CD14-positive monocyte (primary cell): Measurements from ENCODE around the gene NKAIN4. TPM values are rescaled to one million over a fixed set of nuclear protein-coding genes. Genes with fewer than 3 reads are reported as not detected.
A peak's percentile ranks its signal among the peaks of the same experiment; 100 is the strongest.

ENCODE experiments used
- DNase-seq, 3 donors: peaks; one replicate each; pipeline ENCODE4 v3.0.0-alpha.2; 2011 to 2022
- H2AFZ ChIP-seq: 2 replicates; pipeline ENCODE4 v1.6.0; 2012; ENCODE audit warnings: mild to moderate bottlenecking, low read depth, low read length, inconsistent platforms; ENCODE audit not compliant: insufficient read depth, poor library complexity, severe bottlenecking
- H3K27ac ChIP-seq, 2 donors: 1 replicate in 1 of 2; 2 replicates in 1 of 2; pipeline ENCODE4 v1.5.1; 2012 to 2013; ENCODE audit warnings: low read length in 2 of 2, control low read depth in 1 of 2, inconsistent platforms in 1 of 2, low read depth in 1 of 2, mild to moderate bottlenecking in 1 of 2
- H3K27me3 ChIP-seq, 2 donors: one replicate each; pipeline versions ENCODE4 v1.6.0 to v1.6.1; 2011 to 2013; ENCODE audit warnings: low read length in 2 of 2; ENCODE audit not compliant: control insufficient read depth in 2 of 2, insufficient read depth in 2 of 2
- H3K36me3 ChIP-seq, 2 donors: replicated peaks in 1 of 2; 1 replicate in 1 of 2; 2 replicates in 1 of 2; pipeline versions ENCODE4 v1.5.1 to v1.6.1; 2012 to 2013; ENCODE audit warnings: low read length in 2 of 2, control low read depth in 1 of 2, inconsistent platforms in 1 of 2, mild to moderate bottlenecking in 1 of 2; ENCODE audit not compliant: insufficient read depth in 2 of 2, control insufficient read depth in 1 of 2
- H3K4me1 ChIP-seq, 2 donors: 1 replicate in 1 of 2; 2 replicates in 1 of 2; pipeline versions ENCODE4 v1.5.1 to v1.6.1; 2012 to 2013; ENCODE audit warnings: low read length in 2 of 2, control low read depth in 1 of 2, inconsistent platforms in 1 of 2, mild to moderate bottlenecking in 1 of 2, moderate library complexity in 1 of 2; ENCODE audit not compliant: insufficient read depth in 2 of 2, control insufficient read depth in 1 of 2
- H3K4me2 ChIP-seq: replicated peaks from 2 replicates; pipeline ENCODE3; 2012; ENCODE audit warnings: low read length, moderate library complexity, mild to moderate bottlenecking; ENCODE audit not compliant: poor library complexity, severe bottlenecking; ENCODE audit errors: extremely low read depth
- H3K4me3 ChIP-seq, 3 experiments: fragments of 200-600 bp in 1 of 3; sonication (generic) in 1 of 3; replicated peaks in 1 of 3; 1 replicate in 2 of 3; 2 replicates in 1 of 3; pipeline ENCODE4 v1.5.1; 2011 to 2013; ENCODE audit warnings: low read length in 3 of 3, mild to moderate bottlenecking in 3 of 3, control low read depth in 2 of 3, low read depth in 2 of 3, inconsistent platforms in 1 of 3, moderate library complexity in 1 of 3
- H3K79me2 ChIP-seq: 2 replicates; pipeline ENCODE4 v1.6.0; 2012; ENCODE audit warnings: mild to moderate bottlenecking, control low read depth, inconsistent platforms, low read length, moderate library complexity; ENCODE audit not compliant: insufficient read depth
- H3K9ac ChIP-seq: 2 replicates; pipeline ENCODE4 v1.6.0; 2017; ENCODE audit warnings: low read length, mild to moderate bottlenecking; ENCODE audit not compliant: insufficient read depth, poor library complexity, severe bottlenecking
- H3K9me3 ChIP-seq, 2 donors: replicated peaks in 1 of 2; 1 replicate in 1 of 2; 2 replicates in 1 of 2; pipeline versions ENCODE4 v1.5.1 to v1.6.1; 2012 to 2013; ENCODE audit warnings: low read length in 2 of 2, control low read depth in 1 of 2; ENCODE audit not compliant: control insufficient read depth in 1 of 2, insufficient read depth in 1 of 2
- H4K20me1 ChIP-seq: 2 replicates; pipeline ENCODE4 v1.6.0; 2012; ENCODE audit warnings: mild to moderate bottlenecking, low read length, control low read depth, moderate library complexity; ENCODE audit not compliant: insufficient read depth
- H3K27ac Mint-ChIP-seq, 7 donors: one replicate each; pipeline ENCODE4 v1.8.0; 2020; ENCODE audit warnings: mild to moderate bottlenecking in 7 of 7, mixed read lengths in 7 of 7, moderate library complexity in 6 of 7, inconsistent platforms in 2 of 7
- H3K27me3 Mint-ChIP-seq, 3 donors: one replicate each; pipeline ENCODE4 v1.8.0; 2021 to 2022; ENCODE audit warnings: low read depth in 3 of 3, mild to moderate bottlenecking in 3 of 3, mixed read lengths in 3 of 3, moderate library complexity in 3 of 3, inconsistent platforms in 1 of 3
- H3K36me3 Mint-ChIP-seq, 2 donors: one replicate each; pipeline ENCODE4 v1.8.0; 2020; ENCODE audit warnings: mixed read lengths in 2 of 2, inconsistent platforms in 1 of 2, mild to moderate bottlenecking in 1 of 2
- H3K4me1 Mint-ChIP-seq: one replicate; pipeline ENCODE4 v1.8.0; 2020; ENCODE audit warnings: mild to moderate bottlenecking, mixed read lengths
- H3K4me3 Mint-ChIP-seq, 2 donors: one replicate each; pipeline ENCODE4 v1.8.0; 2020; ENCODE audit warnings: mild to moderate bottlenecking in 2 of 2, mixed read lengths in 2 of 2, moderate library complexity in 1 of 2
- H3K9me3 Mint-ChIP-seq, 7 donors: one replicate each; pipeline ENCODE4 v1.8.0; 2020 to 2022; ENCODE audit warnings: mixed read lengths in 7 of 7, mild to moderate bottlenecking in 6 of 7, moderate library complexity in 6 of 7, inconsistent platforms in 2 of 7
- CTCF ChIP-seq: fragments of 200-600 bp; IDR thresholded peaks from one replicate; pipeline ENCODE4 v1.8.0; 2022; ENCODE audit warnings: antibody characterized with exemption, mild to moderate bottlenecking
- whole genome bisulfite sequencing: methylation state at CpG from one replicate; pipeline ENCODE4 v1.1.5; 2013; ENCODE audit warnings: missing lambda C conversion rate; ENCODE audit not compliant: insufficient coverage; 5-methylcytosine and 5-hydroxymethylcytosine counted together
- intact Hi-C, 2 donors: fragments of 100-400 bp; cut with micrococcal nuclease; formaldehyde crosslinking; loops; one replicate each; pipeline versions ENCODE4 v1.15.0 to v1.15.1; 2023
- polyA plus RNA-seq, 3 donors: library from polyadenylated mRNA; depleted of rRNA in 1 of 3; unstranded in 2 of 3; stranded (reverse) in 1 of 3; fragments of 300-500 nt in 2 of 3; fragments of >200 nt in 1 of 3; fragmentation: Illumina TruSeq in 2 of 3; gene quantifications; 1 replicate in 2 of 3; 2 replicates in 1 of 3; pipeline ENCODE4 v1.2.3, GENCODE V29; 2012 to 2021

The NKAIN4 gene
- polyA plus RNA-seq, 3 donors = not detected

- intact Hi-C loops = loop anchor here (5.0 to 10.0 kb wide), 2 partner anchors 52 to 630 kb away; no protein-coding TSS in a partner anchor
Measured at GRCh38 chr20:63274381-63275228, 20.3 kb upstream of the NKAIN4 start.

More at GRCh38 chr20:63274381-63275228, 20.3 kb upstream of the NKAIN4 start:
- peaks cover 59% of the 10 kb centered on the region for H4K20me1 ChIP-seq
- peak overlapping the region in 2 of 7 donors; percentile 31 to 71 for H3K27ac Mint-ChIP-seq
- no peak overlapping the region for H2AFZ ChIP-seq
- peaks cover 48% of the 10 kb centered on the region for H3K79me2 ChIP-seq
- peaks cover 2 to 14% (median 5%) of the 10 kb centered on the region in 3 donors for H3K27me3 Mint-ChIP-seq
- peaks cover 0 to 3% of the 10 kb centered on the region in 2 donors for H3K27me3 ChIP-seq
- peaks cover 32 to 44% of the 10 kb centered on the region in 2 donors for H3K36me3 Mint-ChIP-seq
- TF ChIP-seq CTCF = no peak
- H3K27ac ChIP-seq = peak overlapping the region in 1 of 2 donors; percentile 53
- no peaks in the 10 kb centered on the region for H3K9me3 Mint-ChIP-seq
- WGBS = 95% methylated on average over 8 of the region's 17 CpGs
- H3K4me1 ChIP-seq = peaks cover 17 to 19% of the 10 kb centered on the region in 2 donors
- no peak overlapping the region for H3K4me3 ChIP-seq
- H3K4me1 Mint-ChIP-seq = peaks cover 22% of the 10 kb centered on the region
- no peak overlapping the region for H3K4me3 Mint-ChIP-seq
- peaks cover 39 to 42% of the 10 kb centered on the region in 2 donors for H3K36me3 ChIP-seq
- DNase-seq = no peak
- H3K4me2 ChIP-seq = no peak overlapping the region
- H3K9ac ChIP-seq = no peak overlapping the region
- no peaks in the 10 kb centered on the region for H3K9me3 ChIP-seq
